Loucy (cell line): ENCODE data around the gene XPC.

Experiments
- H2AFZ ChIP-seq: fragments of 200-600 bp; sonication (generic); 2 replicates; pipeline ENCODE4 v1.6.0; 2016; ENCODE audit warnings: antibody characterized with exemption, mild to moderate bottlenecking, low read length, moderate library complexity
- H3F3A ChIP-seq: fragments of 200-600 bp; 2 replicates; pipeline ENCODE4 v1.6.0; 2016; ENCODE audit warnings: antibody characterized with exemption, low read depth, mild to moderate bottlenecking
- H3K27me3 ChIP-seq: fragments of 200-600 bp; sonication (generic); 2 replicates; pipeline ENCODE4 v1.6.1; 2014; ENCODE audit warnings: low read length, mild to moderate bottlenecking; ENCODE audit not compliant: insufficient read depth, poor library complexity, severe bottlenecking
- H3K36me3 ChIP-seq: fragments of 200-600 bp; sonication (generic); 2 replicates; pipeline ENCODE4 v1.6.1; 2016; ENCODE audit warnings: low read length; ENCODE audit not compliant: insufficient read depth
- H3K4me1 ChIP-seq: fragments of 200-600 bp; sonication (generic); 2 replicates; pipeline ENCODE4 v1.5.1; 2014; ENCODE audit warnings: low read length, mild to moderate bottlenecking; ENCODE audit not compliant: insufficient read depth, poor library complexity, severe bottlenecking
- H3K4me2 ChIP-seq: fragments of 200-600 bp; sonication (generic); 2 replicates; pipeline ENCODE4 v1.6.0; 2014; ENCODE audit warnings: antibody characterized with exemption, low read length, low read depth, mild to moderate bottlenecking; ENCODE audit not compliant: poor library complexity, severe bottlenecking
- H3K4me3 ChIP-seq: fragments of 200-600 bp; sonication (generic); 2 replicates; pipeline ENCODE4 v1.5.1; 2014; ENCODE audit warnings: low read length, mild to moderate bottlenecking, mixed read lengths; ENCODE audit not compliant: poor library complexity, severe bottlenecking
- H3K79me2 ChIP-seq: fragments of 200-600 bp; sonication (generic); 2 replicates; pipeline ENCODE4 v1.6.1; 2014; ENCODE audit warnings: low read length; ENCODE audit not compliant: insufficient read depth
- H3K9ac ChIP-seq: fragments of 200-600 bp; sonication (generic); 2 replicates; pipeline ENCODE4 v1.6.0; 2014; ENCODE audit warnings: mild to moderate bottlenecking, low read depth, low read length, moderate library complexity; ENCODE audit not compliant: poor library complexity, severe bottlenecking
- H3K9me2 ChIP-seq: fragments of 200-600 bp; sonication (generic); replicated peaks from 2 replicates; pipeline ENCODE4 v1.6.1; 2016; ENCODE audit warnings: low read depth, low read length, mixed read lengths
- H3K9me3 ChIP-seq: fragments of 200-600 bp; sonication (generic); 2 replicates; pipeline ENCODE4 v1.6.1; 2014; ENCODE audit warnings: mild to moderate bottlenecking, antibody characterized with exemption, low read length, low read depth; ENCODE audit not compliant: insufficient read depth
- H4K20me1 ChIP-seq: fragments of 200-600 bp; sonication (generic); 2 replicates; pipeline ENCODE4 v1.6.0; 2014; ENCODE audit warnings: antibody characterized with exemption, low read length, mild to moderate bottlenecking; ENCODE audit not compliant: insufficient read depth, poor library complexity, severe bottlenecking
- CTCF ChIP-seq: fragments of 200-600 bp; sonication (generic); conservative IDR thresholded peaks from 2 replicates; pipeline ENCODE4 v1.5.1; 2014; ENCODE audit warnings: mild to moderate bottlenecking, antibody characterized with exemption, low read length
- EZH2phosphoT487 ChIP-seq: fragments of 200-600 bp; IDR thresholded peaks from 2 replicates; pipeline ENCODE4 v1.6.1; 2018; ENCODE audit warnings: antibody characterized with exemption, mild to moderate bottlenecking, moderate library complexity, borderline replicate concordance

Gene XPC

GRCh38 chr3:14202874-14203520 is 24.6 kb upstream of the XPC start:
- Histone ChIP-seq H3K4me2 (no peak overlapping the region), H3K36me3 (peaks cover 26% of the 10 kb centered on the region; the same call in 1 of the 2 replicates), H3K9ac (no peak overlapping the region), H3K4me1 (no peaks in the 10 kb centered on the region), H4K20me1 (peaks cover under 1% of the 10 kb centered on the region), H3K27me3 (no peaks in the 10 kb centered on the region), H3K9me2 (no peaks in the 10 kb centered on the region), H3K9me3 (no peaks in the 10 kb centered on the region), H3K79me2 (no peaks in the 10 kb centered on the region), H2AFZ (no peak overlapping the region), H3F3A (no peaks in the 10 kb centered on the region), H3K4me3 (no peak overlapping the region)
- TF ChIP-seq EZH2phosphoT487 = no peak
- no peak for TF ChIP-seq CTCF

- no peaks in the 10 kb centered on the region for H3K4me1 ChIP-seq
- no peaks in the 10 kb centered on the region for H3K9me3 ChIP-seq
- TF ChIP-seq CTCF (no peak), EZH2phosphoT487 (no peak)
- no peaks in the 10 kb centered on the region for H3K79me2 ChIP-seq
- no peak overlapping the region for H3K9ac ChIP-seq
- peaks cover 4% of the 10 kb centered on the region for H4K20me1 ChIP-seq
- H3K4me3 ChIP-seq = no peak overlapping the region
- H3K4me2 ChIP-seq = no peak overlapping the region
- no peaks in the 10 kb centered on the region for H3K27me3 ChIP-seq
- H2AFZ ChIP-seq = no peak overlapping the region
- H3F3A ChIP-seq = no peaks in the 10 kb centered on the region
- H3K36me3 ChIP-seq = peaks cover 35% of the 10 kb centered on the region; the same call in 1 of the 2 replicates
- no peaks in the 10 kb centered on the region for H3K9me2 ChIP-seq
Measured at GRCh38 chr3:14201940-14202684, 23.7 kb upstream of the XPC start.

- Histone ChIP-seq H3K9me2 (no peaks in the 10 kb centered on the region), H3F3A (no peaks in the 10 kb centered on the region), H3K9me3 (no peaks in the 10 kb centered on the region), H4K20me1 (peaks cover 4% of the 10 kb centered on the region), H3K27me3 (no peaks in the 10 kb centered on the region), H3K9ac (no peak overlapping the region), H3K4me2 (no peak overlapping the region), H3K4me1 (no peaks in the 10 kb centered on the region), H3K4me3 (no peak overlapping the region), H3K79me2 (peaks cover 9% of the 10 kb centered on the region; the same call in 1 of the 2 replicates), H3K36me3 (peaks cover 46% of the 10 kb centered on the region; the same call in 1 of the 2 replicates), H2AFZ (no peak overlapping the region)
- no peak for TF ChIP-seq CTCF
- no peak for TF ChIP-seq EZH2phosphoT487
Measured at GRCh38 chr3:14200841-14201240, 22.4 kb upstream of the XPC start.
